Tibial nerve (tissue), 4 donors: ENCODE data around the gene DNAJC5G.

Source experiments
- EP300 ChIP-seq, 2 donors: sonication (generic); formaldehyde crosslinking; IDR thresholded peaks; one replicate each; pipeline ENCODE4 v1.6.1; 2017; ENCODE audit warnings: antibody characterized with exemption in 2 of 2, mild to moderate bottlenecking in 1 of 2
- POLR2A ChIP-seq, 2 donors: fragments of 450-650 bp; IDR thresholded peaks; one replicate each; pipeline ENCODE4 v1.6.1; 2017; ENCODE audit warnings: antibody characterized with exemption in 2 of 2, mild to moderate bottlenecking in 2 of 2, moderate library complexity in 2 of 2
- TF ChIP-seq, protein P1 (sequence below), 5 experiments: fragments of 200-600 bp in 3 of 5; fragments of 450-650 bp in 2 of 5; sonication (generic) in 3 of 5; IDR thresholded peaks; one replicate each; pipeline ENCODE4 v1.5.1; 2016 to 2019; ENCODE audit warnings: antibody characterized with exemption in 5 of 5, mild to moderate bottlenecking in 3 of 5, moderate library complexity in 2 of 5

DNA sequence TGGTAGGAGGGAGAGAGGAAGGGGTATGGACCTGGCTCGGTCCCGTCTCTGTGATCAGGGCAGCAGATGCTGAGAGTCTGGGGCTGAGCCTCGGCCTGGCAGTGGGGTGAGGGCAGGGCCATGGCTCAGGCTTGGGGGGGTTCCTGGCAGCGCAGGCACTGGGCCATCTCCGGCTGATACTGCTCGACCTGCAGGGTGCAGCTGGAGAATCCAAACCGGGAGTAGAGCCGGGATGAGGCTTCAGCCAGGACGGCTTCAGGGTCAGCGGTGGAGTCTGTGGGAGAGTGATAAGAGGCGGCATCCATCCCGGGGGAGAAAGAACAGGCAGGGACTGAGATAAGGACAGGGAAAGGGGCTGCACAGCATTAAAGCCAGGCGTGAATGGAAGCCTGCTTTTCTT, 20.0 kb upstream of the DNAJC5G start:
- TF ChIP-seq, protein P1, sequence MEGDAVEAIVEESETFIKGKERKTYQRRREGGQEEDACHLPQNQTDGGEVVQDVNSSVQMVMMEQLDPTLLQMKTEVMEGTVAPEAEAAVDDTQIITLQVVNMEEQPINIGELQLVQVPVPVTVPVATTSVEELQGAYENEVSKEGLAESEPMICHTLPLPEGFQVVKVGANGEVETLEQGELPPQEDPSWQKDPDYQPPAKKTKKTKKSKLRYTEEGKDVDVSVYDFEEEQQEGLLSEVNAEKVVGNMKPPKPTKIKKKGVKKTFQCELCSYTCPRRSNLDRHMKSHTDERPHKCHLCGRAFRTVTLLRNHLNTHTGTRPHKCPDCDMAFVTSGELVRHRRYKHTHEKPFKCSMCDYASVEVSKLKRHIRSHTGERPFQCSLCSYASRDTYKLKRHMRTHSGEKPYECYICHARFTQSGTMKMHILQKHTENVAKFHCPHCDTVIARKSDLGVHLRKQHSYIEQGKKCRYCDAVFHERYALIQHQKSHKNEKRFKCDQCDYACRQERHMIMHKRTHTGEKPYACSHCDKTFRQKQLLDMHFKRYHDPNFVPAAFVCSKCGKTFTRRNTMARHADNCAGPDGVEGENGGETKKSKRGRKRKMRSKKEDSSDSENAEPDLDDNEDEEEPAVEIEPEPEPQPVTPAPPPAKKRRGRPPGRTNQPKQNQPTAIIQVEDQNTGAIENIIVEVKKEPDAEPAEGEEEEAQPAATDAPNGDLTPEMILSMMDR (IDR thresholded peaks at IDR 0.05): no peak
- TF ChIP-seq EP300 (IDR thresholded peaks at IDR 0.05) (no peak), POLR2A (IDR thresholded peaks at IDR 0.05) (no peak)
